Choroid plexus epithelial cell (primary cell): ENCODE results near the gene USP5.
"Not testable (repeated sequence)": the region's sequence is repeated elsewhere in the genome, so short reads cannot be mapped to it uniquely, and the experiment has no call there.

ENCODE experiments used
- DNase-seq: peaks from one replicate; pipeline ENCODE4 v3.0.0-alpha.2; 2010; ENCODE audit warnings: low read depth
- H3K4me3 ChIP-seq: 2 replicates; pipeline ENCODE4 v1.5.1; 2011; ENCODE audit warnings: low read depth, mild to moderate bottlenecking, control low read depth, low read length, moderate library complexity
- CTCF ChIP-seq: conservative IDR thresholded peaks from 2 replicates; pipeline ENCODE4 v1.5.1; 2011; ENCODE audit warnings: low read depth, mild to moderate bottlenecking, control low read depth, inconsistent platforms, low read length, moderate library complexity

USP5 gene

GRCh38 chr12:6866163-6866919, 14.4 kb downstream of the USP5 start:
- peak overlapping the region; percentile 91 for H3K4me3 ChIP-seq
- DNase-seq = peak; percentile 4
- no peak for TF ChIP-seq CTCF

- H3K4me3 ChIP-seq = peak overlapping the region; percentile 91
- no peak for TF ChIP-seq CTCF
- no peak for DNase-seq
Observed at GRCh38 chr12:6866920-6867412, 15.0 kb downstream of the USP5 start.

- no peak for TF ChIP-seq CTCF
- H3K4me3 ChIP-seq = peak within 1 kb of the TSS; percentile 91
- peak; percentile 84 for DNase-seq
Observed at GRCh38 chr12:6867413-6868210, 15.7 kb downstream of the USP5 start, which contains the start of gene TPI1. TPI1 (plus strand) TSS chr12:6867531; CDS start chr12:6867567, 36 bp downstream.

- peak overlapping the region; percentile 91 for H3K4me3 ChIP-seq
- peak; percentile 47 for TF ChIP-seq CTCF
- peak; percentile 38 for DNase-seq
Observed at GRCh38 chr12:6868211-6869048, 16.5 kb downstream of the USP5 start.

GRCh38 chr12:6869049-6870021, 17.4 kb downstream of the USP5 start:
- DNase-seq = peak; percentile 81
- TF ChIP-seq CTCF = peak; percentile 90
- H3K4me3 ChIP-seq = peak overlapping the region; percentile 91

GRCh38 chr12:6870304-6870703, 18.4 kb downstream of the USP5 start:
- DNase-seq, H3K4me3 ChIP-seq: not testable (repeated sequence)
